WERI-Rb-1 (cell line): Measurements from ENCODE around the gene CIZ1.
A peak's percentile ranks its signal among the peaks of the same experiment; 100 is the strongest.

ENCODE experiments used
- DNase-seq: peaks from one replicate; pipeline ENCODE4 v3.0.0-alpha.2; 2020
- H3K27ac ChIP-seq: fragments of 250-450 bp; sonication (Bioruptor Pico); 2 replicates; pipeline ENCODE4 v1.5.1; 2020; ENCODE audit warnings: mild to moderate bottlenecking, moderate library complexity
- H3K27me3 ChIP-seq: fragments of 250-450 bp; sonication (Bioruptor Pico); 2 replicates; pipeline ENCODE4 v1.5.1; 2021; ENCODE audit warnings: mild to moderate bottlenecking, low read depth, moderate library complexity; ENCODE audit not compliant: insufficient read depth, severe bottlenecking
- H3K36me3 ChIP-seq: fragments of 250-450 bp; sonication (Bioruptor Pico); 2 replicates; pipeline ENCODE4 v1.5.1; 2020; ENCODE audit warnings: mild to moderate bottlenecking, moderate library complexity
- H3K4me3 ChIP-seq: 2 replicates; pipeline ENCODE4 v1.5.1; 2011; ENCODE audit warnings: low read depth, mild to moderate bottlenecking, control low read depth, low read length
- H3K9me3 ChIP-seq: fragments of 250-450 bp; sonication (Bioruptor Pico); 2 replicates; pipeline ENCODE4 v1.5.1; 2021; ENCODE audit warnings: mild to moderate bottlenecking, moderate library complexity; ENCODE audit not compliant: severe bottlenecking
- TF ChIP-seq, protein P1 (sequence below): IDR thresholded peaks from 2 replicates; pipeline ENCODE4 v1.5.1; 2011; ENCODE audit warnings: low read depth, mild to moderate bottlenecking, control low read depth, inconsistent platforms, low read length

Gene CIZ1

DNA sequence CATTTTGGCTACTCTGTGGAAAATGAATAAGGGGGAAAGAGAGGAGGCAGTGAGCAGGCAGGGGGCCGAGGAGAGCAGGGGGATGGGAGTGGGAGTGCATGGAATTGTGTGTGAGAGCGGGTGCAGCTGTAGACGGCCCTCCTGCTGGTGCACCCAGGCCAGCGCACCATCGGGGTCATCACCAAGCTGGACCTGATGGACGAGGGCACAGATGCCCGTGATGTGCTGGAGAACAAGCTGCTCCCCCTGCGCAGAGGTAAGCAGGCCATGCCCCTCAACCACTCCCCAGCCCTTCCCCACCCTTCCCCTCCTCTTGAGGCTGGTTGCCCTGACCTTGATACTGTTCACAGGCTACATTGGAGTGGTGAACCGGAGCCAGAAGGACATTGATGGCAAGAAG lies 28.5 kb upstream of the CIZ1 start:
- Histone ChIP-seq H3K27ac (no peak overlapping the region), H3K27me3 (no peaks in the 10 kb centered on the region), H3K9me3 (no peaks in the 10 kb centered on the region), H3K4me3 (no peak overlapping the region), H3K36me3 (peaks cover 82% of the 10 kb centered on the region)
- TF ChIP-seq, protein P1, sequence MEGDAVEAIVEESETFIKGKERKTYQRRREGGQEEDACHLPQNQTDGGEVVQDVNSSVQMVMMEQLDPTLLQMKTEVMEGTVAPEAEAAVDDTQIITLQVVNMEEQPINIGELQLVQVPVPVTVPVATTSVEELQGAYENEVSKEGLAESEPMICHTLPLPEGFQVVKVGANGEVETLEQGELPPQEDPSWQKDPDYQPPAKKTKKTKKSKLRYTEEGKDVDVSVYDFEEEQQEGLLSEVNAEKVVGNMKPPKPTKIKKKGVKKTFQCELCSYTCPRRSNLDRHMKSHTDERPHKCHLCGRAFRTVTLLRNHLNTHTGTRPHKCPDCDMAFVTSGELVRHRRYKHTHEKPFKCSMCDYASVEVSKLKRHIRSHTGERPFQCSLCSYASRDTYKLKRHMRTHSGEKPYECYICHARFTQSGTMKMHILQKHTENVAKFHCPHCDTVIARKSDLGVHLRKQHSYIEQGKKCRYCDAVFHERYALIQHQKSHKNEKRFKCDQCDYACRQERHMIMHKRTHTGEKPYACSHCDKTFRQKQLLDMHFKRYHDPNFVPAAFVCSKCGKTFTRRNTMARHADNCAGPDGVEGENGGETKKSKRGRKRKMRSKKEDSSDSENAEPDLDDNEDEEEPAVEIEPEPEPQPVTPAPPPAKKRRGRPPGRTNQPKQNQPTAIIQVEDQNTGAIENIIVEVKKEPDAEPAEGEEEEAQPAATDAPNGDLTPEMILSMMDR = no peak
- DNase-seq = no peak

DNA sequence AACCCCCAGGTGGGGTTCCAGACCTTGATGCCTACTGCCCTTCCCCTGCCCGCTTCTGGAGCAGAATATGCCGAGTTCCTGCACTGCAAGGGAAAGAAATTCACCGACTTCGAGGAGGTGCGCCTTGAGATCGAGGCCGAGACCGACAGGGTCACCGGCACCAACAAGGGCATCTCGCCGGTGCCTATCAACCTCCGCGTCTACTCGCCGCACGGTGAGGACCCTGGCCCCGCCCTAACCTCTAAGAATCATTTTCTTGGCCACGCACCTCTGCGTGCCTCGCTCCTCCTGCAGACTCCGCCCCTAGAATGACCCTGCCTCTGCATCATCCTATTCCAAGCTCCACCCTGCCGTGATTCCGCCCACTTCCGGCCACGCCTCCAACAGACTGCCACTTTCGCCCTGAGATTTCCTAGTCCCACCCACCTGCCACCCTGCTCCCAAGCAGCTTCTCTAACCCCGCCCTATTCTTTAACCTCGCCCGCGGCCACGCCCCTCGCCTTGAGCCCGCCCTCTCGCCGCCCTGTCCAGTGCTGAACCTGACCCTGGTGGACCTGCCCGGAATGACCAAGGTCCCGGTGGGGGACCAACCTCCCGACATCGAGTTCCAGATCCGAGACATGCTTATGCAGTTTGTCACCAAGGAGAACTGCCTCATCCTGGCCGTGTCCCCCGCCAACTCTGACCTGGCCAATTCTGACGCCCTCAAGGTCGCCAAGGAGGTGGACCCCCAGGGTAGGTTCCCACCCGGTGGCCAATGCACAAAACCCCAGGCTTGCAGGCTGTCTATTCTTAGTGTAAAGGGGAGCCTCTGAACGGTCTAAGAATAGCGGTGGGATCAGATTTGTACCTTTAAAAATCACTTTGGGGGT lies 27.4 kb upstream of the CIZ1 start:
- no peaks in the 10 kb centered on the region for H3K9me3 ChIP-seq
- no peaks in the 10 kb centered on the region for H3K27me3 ChIP-seq
- peak; percentile 89 for DNase-seq
- H3K4me3 ChIP-seq = no peak overlapping the region
- TF ChIP-seq, protein P1 = no peak
- H3K36me3 ChIP-seq = peaks cover 76% of the 10 kb centered on the region
- H3K27ac ChIP-seq = no peak overlapping the region

DNA sequence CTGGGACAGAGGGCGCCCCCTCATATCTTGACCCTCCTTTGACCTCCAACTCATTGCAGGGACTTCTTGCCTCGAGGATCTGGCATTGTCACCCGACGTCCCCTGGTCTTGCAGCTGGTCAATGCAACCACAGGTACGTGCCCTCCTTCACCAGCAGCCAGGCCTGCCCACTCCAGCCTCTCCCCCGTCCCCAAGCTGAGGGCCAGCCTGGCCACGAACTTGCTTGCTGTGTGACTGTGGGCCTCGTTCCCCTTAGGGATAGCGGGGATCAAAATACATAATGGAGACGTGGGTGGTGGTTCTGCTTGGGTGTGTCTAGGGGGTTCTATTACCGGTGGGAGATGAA lies 26.8 kb upstream of the CIZ1 start:
- Histone ChIP-seq H3K27ac (no peak overlapping the region), H3K4me3 (no peak overlapping the region), H3K36me3 (peaks cover 73% of the 10 kb centered on the region), H3K27me3 (no peaks in the 10 kb centered on the region), H3K9me3 (no peaks in the 10 kb centered on the region)
- TF ChIP-seq, protein P1 = no peak
- no peak for DNase-seq

DNA sequence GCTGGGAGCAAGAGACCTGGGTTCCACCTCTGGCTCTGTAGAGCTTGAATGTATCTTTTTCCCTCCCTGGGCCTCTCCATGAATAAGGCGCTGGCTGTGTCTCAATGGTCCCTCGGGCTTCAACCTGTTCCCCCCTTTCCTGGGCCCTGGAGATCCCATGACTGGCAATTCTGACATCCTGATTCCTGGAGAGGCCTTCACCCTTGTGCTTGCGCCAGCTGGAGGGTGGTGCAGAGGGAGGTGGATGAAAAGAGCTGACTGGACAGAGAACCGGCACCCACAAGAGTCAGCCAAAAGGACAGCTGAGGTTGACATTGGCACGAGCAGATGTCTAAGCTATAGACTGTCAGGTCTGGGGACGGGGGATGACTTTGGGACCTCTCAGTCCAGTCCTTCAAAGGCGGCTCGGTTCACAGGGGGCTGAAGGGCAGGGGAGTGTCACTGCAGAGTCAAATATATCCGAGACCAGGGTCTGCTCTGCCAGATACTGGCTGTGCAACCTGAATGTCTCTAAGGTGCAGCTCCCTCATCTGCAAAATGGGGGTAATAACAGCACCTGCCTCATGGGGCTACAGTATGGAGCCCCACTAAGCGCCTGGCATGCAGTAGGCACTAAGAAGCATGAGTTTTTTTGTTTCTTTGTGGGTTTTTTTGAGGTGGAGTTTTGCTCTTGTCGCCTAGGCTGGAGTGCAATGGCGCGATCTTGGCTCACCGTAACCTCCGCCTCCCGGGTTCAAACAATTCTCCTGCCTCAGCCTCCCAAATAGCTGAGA lies 25.6 kb upstream of the CIZ1 start:
- no peaks in the 10 kb centered on the region for H3K27me3 ChIP-seq

DNA sequence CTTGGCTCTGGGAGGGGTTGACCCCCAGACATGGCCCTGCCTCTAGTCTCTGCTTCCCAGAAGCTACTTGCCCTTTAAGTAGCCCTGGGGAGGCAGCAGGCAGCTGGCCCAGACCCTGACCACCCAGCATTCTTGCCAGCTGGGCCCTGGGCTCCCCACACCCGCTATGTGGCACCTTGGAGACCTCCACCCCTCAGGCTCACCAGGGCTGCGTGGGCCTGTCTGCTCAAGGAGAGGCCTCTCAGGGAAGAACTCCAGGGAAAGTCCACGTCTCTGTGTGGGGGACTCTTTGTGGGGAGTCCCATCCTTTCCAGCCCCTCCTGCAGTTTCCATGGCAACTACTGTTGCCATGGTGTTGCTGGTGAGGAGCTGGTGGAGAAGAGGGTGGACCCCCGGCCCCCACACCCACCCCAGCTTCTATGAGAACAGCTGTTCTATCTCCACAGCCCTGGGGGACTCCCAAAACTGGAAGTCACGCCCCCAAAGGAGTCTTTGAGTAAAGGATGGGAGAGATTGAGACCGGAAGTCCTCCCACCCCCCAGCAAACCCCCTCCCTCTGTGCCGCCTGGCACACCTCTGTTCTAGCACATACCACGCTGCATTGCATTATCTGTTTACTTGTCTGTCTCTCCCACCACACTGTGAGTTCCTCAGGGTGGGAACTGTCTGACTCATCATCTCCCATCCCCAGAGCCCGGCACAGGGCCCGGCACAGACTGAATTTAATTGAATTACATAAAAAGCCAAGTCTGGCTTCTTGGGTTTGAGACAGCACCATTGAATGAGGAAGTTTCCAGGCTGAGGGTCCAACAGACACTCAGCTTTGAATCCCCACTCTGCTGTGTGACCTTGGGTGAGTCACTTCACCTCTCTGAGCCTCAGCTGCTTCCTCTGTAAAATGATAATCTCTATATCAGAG lies 24.4 kb upstream of the CIZ1 start:
- H3K36me3 ChIP-seq = peaks cover 62% of the 10 kb centered on the region
- H3K27me3 ChIP-seq = no peaks in the 10 kb centered on the region
- no peak for DNase-seq
- no peaks in the 10 kb centered on the region for H3K9me3 ChIP-seq
- no peak overlapping the region for H3K27ac ChIP-seq
- TF ChIP-seq, protein P1 = no peak
- H3K4me3 ChIP-seq = no peak overlapping the region

More for the DNA sequence above, 25.6 kb upstream of the CIZ1 start:
- no peak overlapping the region for H3K4me3 ChIP-seq
- H3K9me3 ChIP-seq = no peaks in the 10 kb centered on the region
- TF ChIP-seq, protein P1 = no peak
- H3K36me3 ChIP-seq = peaks cover 69% of the 10 kb centered on the region
- no peak for DNase-seq
- no peak overlapping the region for H3K27ac ChIP-seq
